T-helper 1 cell treated with Interleukin-12 subunit alpha and Interleukin-12 subunit beta and Interleukin-4 antibody, amounts not matched to agents 30 μg/mL and 1 μg/mL, for 36 hours (primary cell): ENCODE results near the gene MYO9B.

Source experiments
- H3K27ac Mint-ChIP-seq: one replicate; pipeline ENCODE4 v1.8.0; 2021; ENCODE audit warnings: mild to moderate bottlenecking, mixed read lengths
- H3K27me3 Mint-ChIP-seq: one replicate; pipeline ENCODE4 v1.8.0; 2021; ENCODE audit warnings: low read depth, mixed read lengths
- H3K36me3 Mint-ChIP-seq: one replicate; pipeline ENCODE4 v1.8.0; 2021; ENCODE audit warnings: low read depth, mixed read lengths
- H3K4me1 Mint-ChIP-seq: one replicate; pipeline ENCODE4 v1.8.0; 2021; ENCODE audit warnings: low read depth, mixed read lengths
- H3K4me3 Mint-ChIP-seq: one replicate; pipeline ENCODE4 v1.8.0; 2021; ENCODE audit warnings: mild to moderate bottlenecking, moderate library complexity, mixed read lengths
- H3K9me3 Mint-ChIP-seq: one replicate; pipeline ENCODE4 v1.8.0; 2021; ENCODE audit warnings: mixed read lengths

The MYO9B gene

GRCh38 chr19:17075035-17075863 is at the start of gene MYO9B, which contains the start of gene HAUS8:
Gene MYO9B (plus strand): TSS chr19:17075777. CDS start chr19:17101718, 25,941 bp downstream.
Gene HAUS8 (minus strand): TSS chr19:17075452. CDS start chr19:17075422, 30 bp downstream.
- peaks cover 47% of the 10 kb centered on the region for H3K4me1 Mint-ChIP-seq
- H3K36me3 Mint-ChIP-seq, result peaks cover 17% of the 10 kb centered on the region
- peak within 1 kb of the TSS; percentile 100 for H3K4me3 Mint-ChIP-seq
- H3K27ac Mint-ChIP-seq, result peak within 1 kb of the TSS; percentile 97
- no peaks in the 10 kb centered on the region for H3K27me3 Mint-ChIP-seq
- no peaks in the 10 kb centered on the region for H3K9me3 Mint-ChIP-seq

- Mint-ChIP-seq H3K9me3 (peaks cover 8% of the 10 kb centered on the region), H3K27me3 (peaks cover 50% of the 10 kb centered on the region), H3K27ac (no peak overlapping the region), H3K36me3 (no peaks in the 10 kb centered on the region), H3K4me3 (no peak overlapping the region), H3K4me1 (peaks cover 3% of the 10 kb centered on the region)
These were observed 49.5 kb upstream of the MYO9B start for GRCh38 chr19:17025991-17026658.

- Mint-ChIP-seq H3K27me3 (peaks cover 50% of the 10 kb centered on the region), H3K9me3 (peaks cover 8% of the 10 kb centered on the region), H3K27ac (no peak within 1 kb of the TSS), H3K4me3 (no peak within 1 kb of the TSS), H3K4me1 (peaks cover 3% of the 10 kb centered on the region), H3K36me3 (no peaks in the 10 kb centered on the region)
These were observed 48.7 kb upstream of the MYO9B start, which contains the start of gene CPAMD8 for GRCh38 chr19:17026706-17027534. Gene CPAMD8 (minus strand): TSS chr19:17026810. CDS start chr19:17026642, 168 bp downstream.

- no peaks in the 10 kb centered on the region for H3K36me3 Mint-ChIP-seq
- peaks cover 50% of the 10 kb centered on the region for H3K27me3 Mint-ChIP-seq
- no peak overlapping the region for H3K4me3 Mint-ChIP-seq
- H3K9me3 Mint-ChIP-seq, result peaks cover 8% of the 10 kb centered on the region
- H3K4me1 Mint-ChIP-seq, result peaks cover 3% of the 10 kb centered on the region
- no peak overlapping the region for H3K27ac Mint-ChIP-seq
These were observed 48.0 kb upstream of the MYO9B start for GRCh38 chr19:17027535-17027975.

- no peak overlapping the region for H3K4me3 Mint-ChIP-seq
- no peaks in the 10 kb centered on the region for H3K9me3 Mint-ChIP-seq
- H3K27ac Mint-ChIP-seq, result no peak overlapping the region
- no peaks in the 10 kb centered on the region for H3K36me3 Mint-ChIP-seq
- peaks cover 26% of the 10 kb centered on the region for H3K27me3 Mint-ChIP-seq
- H3K4me1 Mint-ChIP-seq, result no peaks in the 10 kb centered on the region
These were observed 43.8 kb upstream of the MYO9B start for GRCh38 chr19:17031741-17032140.

- no peak overlapping the region for H3K4me3 Mint-ChIP-seq
- no peaks in the 10 kb centered on the region for H3K4me1 Mint-ChIP-seq
- no peaks in the 10 kb centered on the region for H3K9me3 Mint-ChIP-seq
- H3K27me3 Mint-ChIP-seq, result peaks cover 4% of the 10 kb centered on the region
- no peak overlapping the region for H3K27ac Mint-ChIP-seq
- no peaks in the 10 kb centered on the region for H3K36me3 Mint-ChIP-seq
These were observed 39.6 kb upstream of the MYO9B start for GRCh38 chr19:17035842-17036424.

GRCh38 chr19:17036640-17037039 is 38.9 kb upstream of the MYO9B start:
- Mint-ChIP-seq H3K36me3 (no peaks in the 10 kb centered on the region), H3K4me3 (no peak overlapping the region), H3K27ac (no peak overlapping the region), H3K9me3 (no peaks in the 10 kb centered on the region), H3K4me1 (no peaks in the 10 kb centered on the region), H3K27me3 (peaks cover 4% of the 10 kb centered on the region)

- no peaks in the 10 kb centered on the region for H3K9me3 Mint-ChIP-seq
- no peak overlapping the region for H3K27ac Mint-ChIP-seq
- no peak overlapping the region for H3K4me3 Mint-ChIP-seq
- H3K36me3 Mint-ChIP-seq, result no peaks in the 10 kb centered on the region
- H3K4me1 Mint-ChIP-seq, result no peaks in the 10 kb centered on the region
- H3K27me3 Mint-ChIP-seq, result peaks cover 4% of the 10 kb centered on the region
These were observed 38.4 kb upstream of the MYO9B start for GRCh38 chr19:17037184-17037583.

- peaks cover 7% of the 10 kb centered on the region for H3K27me3 Mint-ChIP-seq
- no peak overlapping the region for H3K4me3 Mint-ChIP-seq
- no peaks in the 10 kb centered on the region for H3K4me1 Mint-ChIP-seq
- no peaks in the 10 kb centered on the region for H3K9me3 Mint-ChIP-seq
- no peak overlapping the region for H3K27ac Mint-ChIP-seq
- no peaks in the 10 kb centered on the region for H3K36me3 Mint-ChIP-seq
These were observed 37.5 kb upstream of the MYO9B start for GRCh38 chr19:17037966-17038500.

GRCh38 chr19:17041976-17042375 is 33.6 kb upstream of the MYO9B start:
- Mint-ChIP-seq H3K27ac (no peak overlapping the region), H3K36me3 (no peaks in the 10 kb centered on the region), H3K4me3 (no peak overlapping the region), H3K4me1 (no peaks in the 10 kb centered on the region), H3K9me3 (no peaks in the 10 kb centered on the region), H3K27me3 (peaks cover 3% of the 10 kb centered on the region)

- Mint-ChIP-seq H3K27ac (no peak overlapping the region), H3K4me1 (no peaks in the 10 kb centered on the region), H3K4me3 (no peak overlapping the region), H3K27me3 (peaks cover 3% of the 10 kb centered on the region), H3K9me3 (no peaks in the 10 kb centered on the region), H3K36me3 (no peaks in the 10 kb centered on the region)
These were observed 31.8 kb upstream of the MYO9B start for GRCh38 chr19:17043744-17044143.

- Mint-ChIP-seq H3K4me1 (no peaks in the 10 kb centered on the region), H3K4me3 (no peak overlapping the region), H3K27me3 (peaks cover 3% of the 10 kb centered on the region), H3K9me3 (no peaks in the 10 kb centered on the region), H3K36me3 (peaks cover 2% of the 10 kb centered on the region), H3K27ac (no peak overlapping the region)
These were observed 29.6 kb upstream of the MYO9B start for GRCh38 chr19:17045907-17046502.

- H3K27me3 Mint-ChIP-seq, result no peaks in the 10 kb centered on the region
- H3K4me1 Mint-ChIP-seq, result no peaks in the 10 kb centered on the region
- H3K9me3 Mint-ChIP-seq, result no peaks in the 10 kb centered on the region
- peaks cover 20% of the 10 kb centered on the region for H3K36me3 Mint-ChIP-seq
- no peak overlapping the region for H3K27ac Mint-ChIP-seq
- no peak overlapping the region for H3K4me3 Mint-ChIP-seq
These were observed 26.6 kb upstream of the MYO9B start for GRCh38 chr19:17048885-17049453.
